MM.1S (cell line): ENCODE data around the gene SLCO1A2.

Experiments
- DNase-seq: peaks from one replicate; pipeline ENCODE4 v3.0.0-alpha.2; 2015
- H2AFZ ChIP-seq: fragments of 300-600 bp; sonication (generic); 2 replicates; pipeline ENCODE4 v1.6.0; 2016; ENCODE audit warnings: antibody characterized with exemption, low read length
- H3F3A ChIP-seq: fragments of 300-600 bp; sonication (generic); 2 replicates; pipeline ENCODE4 v1.6.1; 2016; ENCODE audit warnings: mild to moderate bottlenecking, antibody characterized with exemption, low read length, moderate library complexity, mixed read lengths; ENCODE audit not compliant: insufficient read depth
- H3K27ac ChIP-seq: fragments of 300-600 bp; sonication (generic); 2 replicates; pipeline ENCODE4 v1.5.1; 2016; ENCODE audit warnings: mild to moderate bottlenecking, low read length
- H3K27me3 ChIP-seq: fragments of 300-600 bp; sonication (generic); replicated peaks from 2 replicates; pipeline ENCODE4 v1.6.0; 2016; ENCODE audit warnings: low read length; ENCODE audit not compliant: insufficient read depth
- H3K36me3 ChIP-seq: fragments of 300-600 bp; sonication (generic); replicated peaks from 2 replicates; pipeline ENCODE4 v1.6.1; 2016; ENCODE audit warnings: mild to moderate bottlenecking, low read length, mixed read lengths; ENCODE audit not compliant: insufficient read depth
- H3K4me1 ChIP-seq: fragments of 300-600 bp; sonication (generic); 2 replicates; pipeline ENCODE4 v1.6.1; 2016; ENCODE audit warnings: low read length, mixed read lengths
- H3K4me2 ChIP-seq: fragments of 300-600 bp; sonication (generic); 2 replicates; pipeline ENCODE4 v1.6.0; 2016; ENCODE audit warnings: low read depth, low read length
- H3K4me3 ChIP-seq: fragments of 300-600 bp; sonication (generic); 2 replicates; pipeline ENCODE4 v1.5.1; 2016; ENCODE audit warnings: low read length, mixed read lengths
- H3K79me2 ChIP-seq: fragments of 300-600 bp; sonication (generic); 2 replicates; pipeline ENCODE4 v1.6.1; 2016; ENCODE audit warnings: mixed run types, low read length, mixed read lengths
- H3K9ac ChIP-seq: fragments of 300-600 bp; sonication (generic); 2 replicates; pipeline ENCODE4 v1.6.1; 2016; ENCODE audit warnings: low read length, mixed read lengths
- H3K9me2 ChIP-seq: fragments of 300-600 bp; sonication (generic); replicated peaks from 2 replicates; pipeline ENCODE4 v1.6.1; 2016; ENCODE audit warnings: mild to moderate bottlenecking, low read length, mixed read lengths; ENCODE audit not compliant: insufficient read depth
- H3K9me3 ChIP-seq: fragments of 300-600 bp; sonication (generic); replicated peaks from 2 replicates; pipeline ENCODE4 v1.6.1; 2016; ENCODE audit warnings: mild to moderate bottlenecking, low read length, mixed read lengths; ENCODE audit not compliant: insufficient read depth
- H4K20me1 ChIP-seq: fragments of 300-600 bp; sonication (generic); 2 replicates; pipeline ENCODE4 v1.6.1; 2016; ENCODE audit warnings: mild to moderate bottlenecking, low read length, moderate library complexity, mixed read lengths; ENCODE audit not compliant: insufficient read depth
- EZH2 ChIP-seq: fragments of 300-600 bp; sonication (generic); optimal IDR thresholded peaks from 2 replicates; pipeline ENCODE3; 2017; ENCODE audit warnings: low read depth, mild to moderate bottlenecking, antibody characterized with exemption, low read length, mixed read lengths
- EZH2phosphoT487 ChIP-seq: fragments of 300-600 bp; sonication (generic); IDR thresholded peaks from 2 replicates; pipeline ENCODE4 v1.6.1; 2018; ENCODE audit warnings: antibody characterized with exemption, low read length
- TF ChIP-seq, protein P1 (sequence below): fragments of 300-600 bp; sonication (generic); IDR thresholded peaks from 2 replicates; pipeline ENCODE4 v1.5.1; 2016; ENCODE audit warnings: antibody characterized with exemption, low read length, mixed read lengths

SLCO1A2 gene

DNA sequence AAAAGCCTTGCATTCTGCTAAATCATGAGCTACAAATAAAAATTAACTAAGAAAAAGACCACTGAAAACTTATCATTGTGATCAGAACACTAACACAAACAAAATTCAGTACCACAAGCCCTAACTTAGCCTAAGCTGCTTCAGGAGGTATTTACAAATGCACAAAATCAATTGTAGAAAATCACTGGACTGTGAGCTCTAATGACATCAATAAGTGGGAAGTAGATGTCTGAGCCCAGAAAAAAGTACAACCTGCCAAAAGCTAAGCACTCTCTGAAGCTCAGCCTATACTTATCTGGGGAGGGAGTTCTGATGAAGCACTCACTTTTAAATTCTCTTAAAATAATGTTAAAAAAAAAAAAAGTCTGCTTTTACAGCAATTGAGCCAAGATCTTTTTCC is 110.8 kb downstream of the SLCO1A2 start:
- no peak overlapping the region for H3K27ac ChIP-seq
- H3K4me1 ChIP-seq = no peaks in the 10 kb centered on the region
- H3K9me2 ChIP-seq = no peaks in the 10 kb centered on the region
- no peak for DNase-seq
- no peaks in the 10 kb centered on the region for H3K27me3 ChIP-seq
- H3K4me3 ChIP-seq = no peak overlapping the region
- no peak overlapping the region for H3K9ac ChIP-seq
- no peaks in the 10 kb centered on the region for H3K79me2 ChIP-seq
- H3K4me2 ChIP-seq = no peak overlapping the region
- H4K20me1 ChIP-seq = no peaks in the 10 kb centered on the region
- no peaks in the 10 kb centered on the region for H3K9me3 ChIP-seq
- no peaks in the 10 kb centered on the region for H3K36me3 ChIP-seq
- no peak overlapping the region for H2AFZ ChIP-seq
- H3F3A ChIP-seq = no peaks in the 10 kb centered on the region
- TF ChIP-seq EZH2 = no peak

DNA sequence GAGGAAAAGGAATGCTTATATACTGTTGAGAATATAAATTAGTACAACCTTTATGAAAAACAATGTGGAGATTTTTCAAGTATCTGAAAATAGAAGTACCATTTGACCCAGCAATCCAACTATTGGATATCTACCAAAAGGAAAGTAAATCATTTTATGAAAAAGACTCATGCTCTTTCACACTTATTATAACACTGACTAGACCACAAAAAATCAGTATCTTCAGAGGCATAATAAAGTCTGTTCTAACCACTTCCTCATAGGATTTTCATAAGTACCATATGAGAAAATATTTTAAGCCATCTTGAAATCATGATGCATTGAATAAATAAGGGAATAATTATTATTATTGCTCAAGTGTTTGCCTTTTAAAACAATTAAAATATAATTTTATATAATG is 112.9 kb downstream of the SLCO1A2 start:
- TF ChIP-seq, protein P1, sequence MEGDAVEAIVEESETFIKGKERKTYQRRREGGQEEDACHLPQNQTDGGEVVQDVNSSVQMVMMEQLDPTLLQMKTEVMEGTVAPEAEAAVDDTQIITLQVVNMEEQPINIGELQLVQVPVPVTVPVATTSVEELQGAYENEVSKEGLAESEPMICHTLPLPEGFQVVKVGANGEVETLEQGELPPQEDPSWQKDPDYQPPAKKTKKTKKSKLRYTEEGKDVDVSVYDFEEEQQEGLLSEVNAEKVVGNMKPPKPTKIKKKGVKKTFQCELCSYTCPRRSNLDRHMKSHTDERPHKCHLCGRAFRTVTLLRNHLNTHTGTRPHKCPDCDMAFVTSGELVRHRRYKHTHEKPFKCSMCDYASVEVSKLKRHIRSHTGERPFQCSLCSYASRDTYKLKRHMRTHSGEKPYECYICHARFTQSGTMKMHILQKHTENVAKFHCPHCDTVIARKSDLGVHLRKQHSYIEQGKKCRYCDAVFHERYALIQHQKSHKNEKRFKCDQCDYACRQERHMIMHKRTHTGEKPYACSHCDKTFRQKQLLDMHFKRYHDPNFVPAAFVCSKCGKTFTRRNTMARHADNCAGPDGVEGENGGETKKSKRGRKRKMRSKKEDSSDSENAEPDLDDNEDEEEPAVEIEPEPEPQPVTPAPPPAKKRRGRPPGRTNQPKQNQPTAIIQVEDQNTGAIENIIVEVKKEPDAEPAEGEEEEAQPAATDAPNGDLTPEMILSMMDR = no peak
- TF ChIP-seq EZH2phosphoT487 (no peak), EZH2 (no peak)
- Histone ChIP-seq H3K36me3 (no peaks in the 10 kb centered on the region), H3K9ac (no peak overlapping the region), H2AFZ (no peak overlapping the region), H3K4me2 (no peak overlapping the region), H3K4me3 (no peak overlapping the region), H3K9me2 (no peaks in the 10 kb centered on the region), H3F3A (no peaks in the 10 kb centered on the region), H3K4me1 (no peaks in the 10 kb centered on the region), H3K79me2 (no peaks in the 10 kb centered on the region), H3K27me3 (no peaks in the 10 kb centered on the region), H3K9me3 (no peaks in the 10 kb centered on the region), H4K20me1 (no peaks in the 10 kb centered on the region), H3K27ac (no peak overlapping the region)
- peak; percentile 20 for DNase-seq

DNA sequence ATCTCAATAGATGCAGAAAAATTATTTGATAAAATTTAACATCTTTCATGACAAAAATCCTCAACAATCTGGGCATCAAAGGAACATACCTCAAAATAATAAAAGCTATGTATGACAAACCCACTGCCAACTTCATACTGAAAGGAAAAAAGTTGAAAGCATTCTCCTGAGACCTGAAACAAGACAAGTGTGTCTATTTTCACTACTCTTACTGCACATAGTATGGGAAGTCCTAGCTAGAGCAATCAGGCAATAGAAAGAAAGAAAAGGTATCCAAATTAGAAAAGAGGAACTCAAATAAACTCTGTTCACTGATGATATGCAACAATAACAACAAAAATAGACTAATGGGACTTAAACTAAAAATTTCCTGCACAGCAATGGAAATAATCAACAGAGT is 113.6 kb downstream of the SLCO1A2 start:
- TF ChIP-seq EZH2phosphoT487 (no peak), EZH2 (no peak)
- TF ChIP-seq, protein P1 = no peak
- Histone ChIP-seq H3K4me3 (no peak overlapping the region), H3K79me2 (no peaks in the 10 kb centered on the region)

DNA sequence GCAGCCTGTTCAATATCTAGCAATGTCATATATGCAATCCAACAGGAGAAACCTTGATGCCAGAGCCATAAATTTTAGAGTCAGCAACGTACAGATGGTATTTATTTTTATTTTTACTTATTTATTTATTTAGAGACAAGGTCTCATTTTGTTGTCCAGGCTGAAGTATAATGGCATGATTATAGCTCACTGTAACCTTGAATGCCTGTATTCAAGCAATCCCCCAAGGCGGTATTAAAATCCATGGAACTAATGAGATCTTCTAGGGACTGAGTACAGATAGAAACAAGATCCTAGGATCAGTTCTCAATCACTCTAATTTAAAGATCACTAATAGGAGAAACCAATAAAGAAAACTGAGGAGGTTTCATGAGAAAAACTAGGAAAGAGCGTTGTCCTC is 114.5 kb downstream of the SLCO1A2 start:
- DNase-seq = no peak
- Histone ChIP-seq H3K36me3 (no peaks in the 10 kb centered on the region), H2AFZ (no peak overlapping the region), H3K9me2 (no peaks in the 10 kb centered on the region), H3K4me1 (no peaks in the 10 kb centered on the region), H3K27me3 (no peaks in the 10 kb centered on the region), H3K4me2 (no peak overlapping the region), H3K27ac (no peak overlapping the region), H3K4me3 (no peak overlapping the region), H3F3A (no peaks in the 10 kb centered on the region), H3K79me2 (no peaks in the 10 kb centered on the region), H4K20me1 (no peaks in the 10 kb centered on the region), H3K9me3 (no peaks in the 10 kb centered on the region), H3K9ac (no peak overlapping the region)
- TF ChIP-seq, protein P1 = no peak

More for the DNA sequence above, 113.6 kb downstream of the SLCO1A2 start:
- Histone ChIP-seq H3K9me2 (no peaks in the 10 kb centered on the region), H3K36me3 (no peaks in the 10 kb centered on the region), H3K27ac (no peak overlapping the region), H3K9me3 (no peaks in the 10 kb centered on the region), H2AFZ (no peak overlapping the region), H4K20me1 (no peaks in the 10 kb centered on the region), H3F3A (no peaks in the 10 kb centered on the region), H3K4me1 (no peaks in the 10 kb centered on the region), H3K9ac (no peak overlapping the region), H3K4me2 (no peak overlapping the region), H3K27me3 (no peaks in the 10 kb centered on the region)
- DNase-seq = no peak
